ENCODE data around the gene KLF2. TPM values are rescaled to one million over a fixed set of nuclear protein-coding genes. Genes with fewer than 3 reads are reported as not detected.

KLF2 gene
- total and polyA plus RNA-seq, 5 experiments from 2014 or later, result 115 to 393 (median 216) TPM

DNA sequence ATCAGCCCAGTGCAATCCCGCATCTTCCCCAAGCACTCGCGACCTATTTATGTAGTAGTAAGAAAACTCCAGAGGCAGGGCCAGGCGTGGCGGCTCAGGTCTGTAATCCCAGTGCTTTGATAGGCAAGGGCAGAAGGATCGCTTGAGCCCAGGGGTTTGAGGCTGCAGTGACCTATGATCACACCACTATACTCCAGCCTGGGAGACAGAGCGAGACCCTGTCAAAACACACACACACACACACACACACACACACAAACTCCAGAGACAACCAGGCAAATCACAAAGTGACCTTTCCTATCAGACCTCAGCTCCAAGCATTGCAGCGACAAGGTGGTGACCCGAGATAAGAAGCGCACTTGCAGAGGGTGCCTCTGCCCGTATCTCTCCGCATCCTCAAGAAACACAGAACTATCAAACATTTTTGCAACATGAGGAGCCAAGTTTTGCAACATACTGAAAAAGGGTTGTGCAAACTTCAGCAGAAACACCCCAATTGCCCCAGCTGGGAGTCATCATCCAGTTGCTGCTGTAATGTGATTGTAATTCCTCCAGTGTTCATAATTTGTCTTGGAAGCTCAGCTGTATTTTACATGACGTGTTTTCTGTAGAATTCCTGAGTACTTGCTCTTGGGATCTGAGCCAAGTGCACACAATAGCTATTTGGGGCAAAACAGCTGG lies 8.7 kb upstream of the KLF2 start:
- ATAC-seq, result no peak
- Mint-ChIP-seq H3K9me3 (no peaks in the 10 kb centered on the region), H3K4me1 (peaks cover 9 to 29% (median 21%) of the 10 kb centered on the region in 4 donors), H3K36me3 (peaks cover 0 to 2% (median 0%) of the 10 kb centered on the region in 3 donors), H3K4me3 (no peak overlapping the region), H3K27ac (peak overlapping the region in 5 of 10 donors; percentile 15 to 87 (median 76)), H3K27me3 (no peaks in the 10 kb centered on the region)
- POLR2A ChIA-PET, result interaction anchor here (0.6 to 3.2 kb wide), 5 partner anchors 8 to 480 kb away, joined by 3 to 19 read pairs (median 3); partner anchors contain the start of gene KLF2
- no peak for DNase-seq

DNA sequence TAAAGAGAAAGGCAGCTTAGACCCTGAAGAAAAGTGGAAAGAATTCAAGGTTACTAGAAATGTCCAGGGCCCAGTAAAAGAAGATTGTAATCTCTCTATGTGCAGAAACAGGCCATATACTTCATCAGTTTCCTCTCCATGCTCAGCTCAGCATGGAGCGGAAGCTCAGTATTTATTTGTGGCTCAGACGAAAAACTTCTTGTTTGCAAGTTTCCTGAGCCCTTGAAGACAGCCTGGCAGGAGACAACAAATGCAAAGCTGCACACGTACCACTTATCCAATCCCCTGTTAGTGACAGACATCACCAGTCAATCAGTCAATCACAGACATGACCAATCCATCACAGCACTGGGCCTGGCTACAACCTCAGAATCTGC lies 8.1 kb upstream of the KLF2 start:
- peaks cover 0 to 2% (median 0%) of the 10 kb centered on the region in 3 donors for H3K36me3 Mint-ChIP-seq
- H3K27me3 Mint-ChIP-seq, result no peaks in the 10 kb centered on the region
- H3K9me3 Mint-ChIP-seq, result no peaks in the 10 kb centered on the region
- no peak for ATAC-seq
- H3K27ac Mint-ChIP-seq, result peak overlapping the region in 3 of 10 donors; percentile 22 to 76 (median 22)
- no peak overlapping the region for H3K4me3 Mint-ChIP-seq
- no peak for DNase-seq
- POLR2A ChIA-PET, result interaction anchor here (0.5 to 3.2 kb wide), 5 partner anchors 8 to 100 kb away, joined by 3 to 19 read pairs (median 3); partner anchors contain the start of gene KLF2
- H3K4me1 Mint-ChIP-seq, result peaks cover 9 to 29% (median 24%) of the 10 kb centered on the region in 4 donors

DNA sequence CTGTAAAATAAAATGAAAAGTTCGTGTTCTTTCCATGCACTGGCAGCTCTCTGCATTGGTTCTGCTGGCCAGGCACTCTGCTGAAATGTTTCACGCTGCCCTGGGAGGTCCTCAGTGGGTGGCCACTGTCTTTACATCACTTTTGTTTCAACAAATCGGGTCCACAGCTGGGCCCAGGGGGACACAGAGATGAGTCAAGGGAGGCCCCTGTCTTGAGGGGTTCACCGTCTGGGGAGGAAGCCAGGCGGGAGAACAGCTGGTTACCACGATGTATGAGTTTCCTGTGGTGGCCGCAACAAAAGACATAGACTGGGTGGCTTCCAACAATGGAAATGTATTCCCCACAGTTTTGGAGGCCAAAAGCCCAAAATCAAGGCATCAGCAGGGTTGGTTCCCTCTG lies 5.1 kb upstream of the KLF2 start:
- ATAC-seq (peak; percentile 31 to 47), DNase-seq (peak in 7 of 10 donors; percentile 51 to 81 (median 61))
- POLR2A ChIA-PET, result interaction anchor here (0.5 to 32.2 kb wide), 9 partner anchors 8 to 720 kb away, joined by 3 to 4622 read pairs (median 4); no protein-coding TSS in a partner anchor
- Mint-ChIP-seq H3K36me3 (peaks cover 0 to 2% (median 0%) of the 10 kb centered on the region in 3 donors), H3K4me3 (peak overlapping the region in 8 of 10 donors; percentile 14 to 74 (median 62)), H3K27me3 (no peaks in the 10 kb centered on the region), H3K27ac (peak overlapping the region; percentile 13 to 92 (median 84)), H3K4me1 (peaks cover 14 to 55% (median 46%) of the 10 kb centered on the region in 4 donors), H3K9me3 (no peaks in the 10 kb centered on the region)

DNA sequence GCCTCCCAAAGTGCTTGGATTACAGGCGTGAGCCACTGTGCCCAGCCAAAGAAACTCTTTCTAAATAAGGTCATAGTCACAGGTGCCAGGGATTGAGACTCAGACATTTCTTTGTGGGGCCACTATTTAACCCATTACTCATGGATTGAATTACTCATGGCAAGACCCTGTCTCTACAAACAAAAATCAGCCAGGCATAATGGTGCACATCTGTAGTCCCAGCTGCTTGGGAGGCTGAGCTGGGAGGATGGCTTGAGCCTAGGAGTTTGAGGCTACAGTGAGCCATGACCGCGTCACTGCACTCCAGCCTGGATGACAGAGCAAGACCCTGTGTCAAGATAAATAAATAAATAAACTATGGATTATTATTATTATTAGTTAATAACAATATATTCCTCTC lies 3.6 kb upstream of the KLF2 start:
- Mint-ChIP-seq H3K9me3 (peaks cover 0 to 3% (median 0%) of the 10 kb centered on the region in 9 donors), H3K27me3 (peaks cover 0 to 3% (median 0%) of the 10 kb centered on the region in 5 donors), H3K4me1 (peaks cover 13 to 51% (median 46%) of the 10 kb centered on the region in 4 donors), H3K36me3 (peaks cover 3 to 6% (median 5%) of the 10 kb centered on the region in 3 donors), H3K27ac (peak overlapping the region in 4 of 10 donors; percentile 45 to 77 (median 68)), H3K4me3 (peak overlapping the region in 1 of 10 donors; percentile 48)
- ATAC-seq, result no peak
- POLR2A ChIA-PET, result interaction anchor here (2.1 to 32.2 kb wide), 2 partner anchors 46 to 63 kb away, joined by 4 to 4622 read pairs; no protein-coding TSS in a partner anchor
- DNase-seq, result no peak

DNA sequence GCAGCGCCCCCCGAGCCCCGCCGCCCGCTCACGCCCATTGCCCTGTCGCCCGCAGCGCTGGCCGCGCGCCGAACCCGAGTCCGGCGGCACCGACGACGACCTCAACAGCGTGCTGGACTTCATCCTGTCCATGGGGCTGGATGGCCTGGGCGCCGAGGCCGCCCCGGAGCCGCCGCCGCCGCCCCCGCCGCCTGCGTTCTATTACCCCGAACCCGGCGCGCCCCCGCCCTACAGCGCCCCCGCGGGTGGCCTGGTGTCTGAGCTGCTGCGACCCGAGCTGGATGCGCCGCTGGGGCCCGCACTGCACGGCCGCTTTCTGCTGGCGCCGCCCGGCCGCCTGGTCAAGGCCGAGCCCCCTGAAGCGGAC lies 518 bp downstream of the KLF2 start:
- H3K9me3 Mint-ChIP-seq, result peaks cover 0 to 13% (median 0%) of the 10 kb centered on the region in 9 donors
- peaks cover 36 to 46% (median 43%) of the 10 kb centered on the region in 3 donors for H3K36me3 Mint-ChIP-seq
- peak overlapping the region in 8 of 10 donors; percentile 77 to 98 (median 86) for H3K27ac Mint-ChIP-seq
- peak overlapping the region; percentile 39 to 89 (median 76) for H3K4me3 Mint-ChIP-seq
- peak; percentile 0 to 3 for ATAC-seq
- DNase-seq, result peak in 8 of 10 donors; percentile 39 to 79 (median 66)
- peaks cover 27 to 67% (median 57%) of the 10 kb centered on the region in 4 donors for H3K4me1 Mint-ChIP-seq
- H3K27me3 Mint-ChIP-seq, result peaks cover 0 to 11% (median 0%) of the 10 kb centered on the region in 5 donors
- POLR2A ChIA-PET, result interaction anchor here (0.5 to 32.2 kb wide), 30 partner anchors 8 to 489 kb away, joined by 3 to 4622 read pairs (median 8); partner anchors contain the start of genes AP1M1, FAM32A and HSH2D

DNA sequence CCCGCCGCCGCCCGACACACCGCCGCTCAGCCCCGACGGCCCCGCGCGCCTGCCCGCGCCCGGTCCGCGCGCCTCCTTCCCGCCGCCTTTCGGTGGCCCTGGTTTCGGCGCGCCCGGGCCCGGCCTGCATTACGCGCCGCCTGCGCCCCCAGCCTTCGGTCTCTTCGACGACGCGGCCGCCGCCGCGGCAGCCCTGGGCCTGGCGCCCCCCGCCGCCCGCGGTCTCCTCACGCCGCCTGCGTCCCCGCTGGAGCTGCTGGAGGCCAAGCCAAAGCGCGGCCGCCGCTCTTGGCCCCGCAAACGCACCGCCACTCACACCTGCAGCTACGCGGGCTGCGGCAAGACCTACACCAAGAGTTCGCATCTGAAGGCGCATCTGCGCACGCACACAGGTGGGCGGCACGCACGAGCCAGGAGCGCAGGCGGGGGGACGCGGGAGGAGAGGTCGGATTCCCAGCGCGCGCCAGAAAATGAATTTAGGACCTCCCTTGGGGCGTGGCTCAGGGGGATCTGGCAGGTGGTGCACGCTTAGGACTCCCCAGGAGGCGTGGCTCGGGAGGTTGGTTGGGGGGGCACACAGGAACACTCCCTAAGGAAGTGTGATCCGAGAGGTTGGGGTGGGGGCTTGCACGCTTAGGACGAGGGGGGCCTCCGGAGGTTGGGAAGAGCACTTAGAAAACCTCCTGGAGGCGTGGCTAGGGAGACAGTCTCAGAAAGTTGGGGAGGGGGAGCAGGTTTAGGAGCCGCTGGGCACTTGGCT lies 1.2 kb downstream of the KLF2 start:
- H3K27me3 Mint-ChIP-seq, result peaks cover 0 to 11% (median 0%) of the 10 kb centered on the region in 5 donors
- peaks cover 36 to 49% (median 43%) of the 10 kb centered on the region in 3 donors for H3K36me3 Mint-ChIP-seq
- POLR2A ChIA-PET, result interaction anchor here (0.9 to 32.2 kb wide), 14 partner anchors 10 to 140 kb away, joined by 3 to 4622 read pairs (median 22); partner anchors contain the start of genes AP1M1 and FAM32A
- ATAC-seq (no peak), DNase-seq (peak; percentile 52 to 90 (median 74))
- peak overlapping the region; percentile 82 to 100 (median 99) for H3K4me3 Mint-ChIP-seq
- peak overlapping the region; percentile 93 to 100 (median 100) for H3K27ac Mint-ChIP-seq
- H3K4me1 Mint-ChIP-seq, result peaks cover 30 to 68% (median 59%) of the 10 kb centered on the region in 4 donors
- peaks cover 0 to 15% (median 0%) of the 10 kb centered on the region in 9 donors for H3K9me3 Mint-ChIP-seq

DNA sequence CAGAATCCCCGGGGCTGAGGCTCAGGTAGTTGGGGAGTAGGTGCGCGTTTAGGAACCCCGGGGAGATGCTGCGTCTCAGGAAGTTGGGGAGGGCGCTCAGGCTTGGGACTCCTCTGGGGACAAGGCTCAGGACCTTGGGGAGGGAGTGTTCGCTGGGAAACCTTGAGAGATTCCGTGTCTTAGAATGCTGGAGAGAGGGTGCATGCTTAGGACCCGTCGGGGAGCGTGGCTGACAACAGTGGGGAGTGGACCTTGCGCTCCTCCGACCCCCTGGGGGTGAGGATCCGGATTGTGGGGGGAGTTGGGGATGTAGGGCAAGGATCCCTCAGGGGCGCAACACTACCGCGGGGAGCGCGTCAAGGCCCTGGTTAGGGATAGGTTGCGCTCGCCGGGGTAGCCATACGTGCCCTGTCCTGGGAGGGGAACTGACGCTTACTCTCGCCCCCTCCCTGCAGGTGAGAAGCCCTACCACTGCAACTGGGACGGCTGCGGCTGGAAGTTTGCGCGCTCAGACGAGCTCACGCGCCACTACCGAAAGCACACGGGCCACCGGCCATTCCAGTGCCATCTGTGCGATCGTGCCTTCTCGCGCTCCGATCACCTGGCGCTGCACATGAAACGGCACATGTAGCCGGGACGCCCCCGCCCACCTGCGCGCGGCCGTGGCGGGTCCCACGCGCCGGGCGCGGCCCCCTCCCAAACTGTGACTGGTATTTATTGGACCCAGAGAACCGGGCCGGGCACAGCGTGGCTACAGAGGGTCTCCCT lies 2.0 kb downstream of the KLF2 start:
- no peak for ATAC-seq
- peaks cover 31 to 73% (median 62%) of the 10 kb centered on the region in 4 donors for H3K4me1 Mint-ChIP-seq
- DNase-seq, result peak in 9 of 10 donors; percentile 38 to 87 (median 71)
- peak overlapping the region; percentile 82 to 100 (median 99) for H3K4me3 Mint-ChIP-seq
- peaks cover 36 to 49% (median 43%) of the 10 kb centered on the region in 3 donors for H3K36me3 Mint-ChIP-seq
- peak overlapping the region; percentile 93 to 100 (median 100) for H3K27ac Mint-ChIP-seq
- H3K27me3 Mint-ChIP-seq, result peaks cover 0 to 11% (median 0%) of the 10 kb centered on the region in 5 donors
- peaks cover 0 to 15% (median 0%) of the 10 kb centered on the region in 9 donors for H3K9me3 Mint-ChIP-seq
- POLR2A ChIA-PET, result interaction anchor here (1.0 to 32.2 kb wide), 11 partner anchors 9 to 142 kb away, joined by 3 to 4622 read pairs (median 13); partner anchors contain the start of genes AP1M1 and FAM32A

DNA sequence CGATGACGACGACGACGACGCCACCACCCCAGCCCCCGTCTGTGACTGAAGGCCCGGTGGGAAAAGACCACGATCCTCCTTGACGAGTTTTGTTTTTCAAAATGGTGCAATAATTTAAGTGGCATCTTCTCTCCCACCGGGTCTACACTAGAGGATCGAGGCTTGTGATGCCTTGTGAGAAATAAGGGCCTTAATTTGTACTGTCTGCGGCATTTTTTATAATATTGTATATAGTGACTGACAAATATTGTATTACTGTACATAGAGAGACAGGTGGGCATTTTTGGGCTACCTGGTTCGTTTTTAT lies 2.5 kb downstream of the KLF2 start:
- ATAC-seq (no peak), DNase-seq (peak in 1 of 10 donors; percentile 63)
- POLR2A ChIA-PET, result interaction anchor here (1.0 to 32.2 kb wide), 12 partner anchors 8 to 142 kb away, joined by 3 to 4622 read pairs (median 10); partner anchors contain the start of genes AP1M1 and FAM32A
- H3K27me3 Mint-ChIP-seq, result peaks cover 0 to 11% (median 0%) of the 10 kb centered on the region in 5 donors
- H3K36me3 Mint-ChIP-seq, result peaks cover 36 to 49% (median 43%) of the 10 kb centered on the region in 3 donors
- H3K4me1 Mint-ChIP-seq, result peaks cover 30 to 73% (median 61%) of the 10 kb centered on the region in 4 donors
- H3K27ac Mint-ChIP-seq, result peak overlapping the region; percentile 91 to 100 (median 100)
- H3K9me3 Mint-ChIP-seq, result peaks cover 0 to 15% (median 0%) of the 10 kb centered on the region in 9 donors
- H3K4me3 Mint-ChIP-seq, result peak overlapping the region; percentile 82 to 100 (median 99)

DNA sequence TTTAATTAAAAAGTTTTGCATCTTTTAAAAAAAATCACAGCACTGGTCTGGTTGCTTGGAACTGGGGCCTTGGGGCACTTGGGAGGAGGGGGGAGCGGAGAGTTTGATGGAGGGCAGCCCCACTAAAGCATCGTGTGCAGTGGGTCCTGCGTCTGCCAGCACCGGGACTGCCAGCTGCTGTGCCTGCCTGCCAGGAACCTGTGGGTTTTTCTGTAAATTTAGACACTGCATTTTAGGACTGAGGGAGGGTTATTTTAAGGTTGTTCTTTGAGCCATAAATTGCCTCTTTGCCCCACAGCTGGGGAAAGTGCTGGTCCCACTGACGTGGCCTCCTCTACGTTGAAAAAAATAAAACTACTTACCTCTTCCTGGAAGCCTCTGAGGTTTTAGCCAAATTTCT lies 2.9 kb downstream of the KLF2 start:
- Mint-ChIP-seq H3K27ac (peak overlapping the region; percentile 91 to 100 (median 100)), H3K9me3 (peaks cover 0 to 15% (median 0%) of the 10 kb centered on the region in 9 donors), H3K27me3 (peaks cover 0 to 11% (median 0%) of the 10 kb centered on the region in 5 donors), H3K36me3 (peaks cover 36 to 49% (median 43%) of the 10 kb centered on the region in 3 donors), H3K4me1 (peaks cover 30 to 71% (median 59%) of the 10 kb centered on the region in 4 donors), H3K4me3 (peak overlapping the region; percentile 82 to 100 (median 99))
- POLR2A ChIA-PET, result interaction anchor here (0.5 to 32.2 kb wide), 19 partner anchors 8 to 1761 kb away, joined by 3 to 4622 read pairs (median 14); partner anchors contain the start of genes AP1M1 and FAM32A
- DNase-seq (peak in 6 of 10 donors; percentile 18 to 59 (median 48)), ATAC-seq (no peak)

DNA sequence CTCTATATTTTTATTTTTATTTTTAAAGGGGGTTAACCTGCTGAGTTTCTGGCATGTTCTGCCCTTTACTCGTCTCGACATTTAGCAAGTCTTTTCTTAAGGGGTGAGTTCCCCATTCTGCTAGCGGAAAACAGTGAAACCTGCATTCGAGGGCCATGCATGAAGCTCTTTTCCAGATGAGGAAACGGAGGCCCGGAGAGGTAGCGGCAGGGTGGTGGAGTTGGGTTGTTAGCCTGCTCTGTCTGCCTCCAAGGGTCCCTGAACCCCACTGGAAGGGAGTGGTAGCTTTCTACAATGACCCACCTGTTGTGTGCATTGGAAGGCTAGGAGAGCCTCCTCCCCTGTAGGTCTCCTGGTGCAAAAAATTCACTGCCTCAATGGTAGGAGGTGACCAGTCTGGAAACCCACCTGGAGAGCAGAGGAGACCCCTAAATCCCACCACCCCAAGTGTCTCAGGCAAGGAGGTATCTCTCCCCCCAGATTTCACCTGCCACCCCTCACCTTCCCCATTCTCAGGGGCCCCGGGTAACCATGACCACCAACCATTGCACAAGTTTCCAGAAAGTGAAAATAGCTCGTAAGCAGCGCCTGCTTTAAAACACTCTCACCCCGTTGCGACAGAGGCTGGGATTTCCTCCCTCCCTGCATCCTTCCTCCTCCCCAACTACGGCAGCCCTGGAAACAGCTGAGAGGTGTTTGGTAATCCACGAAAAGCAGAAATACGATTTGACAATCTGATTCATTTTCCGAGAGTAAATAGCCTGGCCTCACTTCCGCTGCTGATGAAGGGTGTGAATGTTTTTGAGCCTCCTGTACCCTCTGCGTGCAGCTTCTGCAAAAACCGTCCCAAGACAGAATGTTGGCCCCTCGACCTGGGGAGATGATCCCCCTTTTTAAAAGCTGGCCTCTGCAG lies 3.5 kb downstream of the KLF2 start:
- peaks cover 0 to 15% (median 0%) of the 10 kb centered on the region in 9 donors for H3K9me3 Mint-ChIP-seq
- peaks cover 26 to 65% (median 53%) of the 10 kb centered on the region in 4 donors for H3K4me1 Mint-ChIP-seq
- peaks cover 36 to 49% (median 43%) of the 10 kb centered on the region in 3 donors for H3K36me3 Mint-ChIP-seq

More for the DNA sequence above, 3.5 kb downstream of the KLF2 start:
- Mint-ChIP-seq H3K4me3 (peak overlapping the region; percentile 82 to 100 (median 99)), H3K27me3 (peaks cover 0 to 11% (median 0%) of the 10 kb centered on the region in 5 donors), H3K27ac (peak overlapping the region; percentile 91 to 100 (median 100))
- ATAC-seq, result no peak
- peak; percentile 37 to 85 (median 71) for DNase-seq
- POLR2A ChIA-PET, result interaction anchor here (0.5 to 32.2 kb wide), 31 partner anchors 8 to 1760 kb away, joined by 3 to 4622 read pairs (median 6); partner anchors contain the start of genes AP1M1, FAM32A and RAB8A
